Thyroid gland (tissue), 4 donors: ENCODE data around the gene ARRDC4.

Experiments
- POLR2A ChIP-seq, 2 donors: fragments of 450-650 bp; IDR thresholded peaks; one replicate each; pipeline ENCODE4 v1.6.1; 2017; ENCODE audit warnings: antibody characterized with exemption in 2 of 2, mild to moderate bottlenecking in 2 of 2, moderate library complexity in 1 of 2
- TF ChIP-seq, protein P1 (sequence below), 6 experiments: fragments of 200-600 bp in 3 of 6; fragments of 450-650 bp in 3 of 6; sonication (generic) in 3 of 6; IDR thresholded peaks; one replicate each; pipeline ENCODE4 v1.5.1; 2016 to 2019; ENCODE audit warnings: antibody characterized with exemption in 6 of 6, mild to moderate bottlenecking in 2 of 6, inconsistent platforms in 1 of 6, moderate library complexity in 1 of 6

GRCh38 chr15:98002419-98002818, 41.9 kb downstream of the ARRDC4 start:
- TF ChIP-seq, protein P1, sequence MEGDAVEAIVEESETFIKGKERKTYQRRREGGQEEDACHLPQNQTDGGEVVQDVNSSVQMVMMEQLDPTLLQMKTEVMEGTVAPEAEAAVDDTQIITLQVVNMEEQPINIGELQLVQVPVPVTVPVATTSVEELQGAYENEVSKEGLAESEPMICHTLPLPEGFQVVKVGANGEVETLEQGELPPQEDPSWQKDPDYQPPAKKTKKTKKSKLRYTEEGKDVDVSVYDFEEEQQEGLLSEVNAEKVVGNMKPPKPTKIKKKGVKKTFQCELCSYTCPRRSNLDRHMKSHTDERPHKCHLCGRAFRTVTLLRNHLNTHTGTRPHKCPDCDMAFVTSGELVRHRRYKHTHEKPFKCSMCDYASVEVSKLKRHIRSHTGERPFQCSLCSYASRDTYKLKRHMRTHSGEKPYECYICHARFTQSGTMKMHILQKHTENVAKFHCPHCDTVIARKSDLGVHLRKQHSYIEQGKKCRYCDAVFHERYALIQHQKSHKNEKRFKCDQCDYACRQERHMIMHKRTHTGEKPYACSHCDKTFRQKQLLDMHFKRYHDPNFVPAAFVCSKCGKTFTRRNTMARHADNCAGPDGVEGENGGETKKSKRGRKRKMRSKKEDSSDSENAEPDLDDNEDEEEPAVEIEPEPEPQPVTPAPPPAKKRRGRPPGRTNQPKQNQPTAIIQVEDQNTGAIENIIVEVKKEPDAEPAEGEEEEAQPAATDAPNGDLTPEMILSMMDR (IDR thresholded peaks at IDR 0.05) = no peak
- no peak for TF ChIP-seq POLR2A (IDR thresholded peaks at IDR 0.05)
